ENCODE data around the gene UBE2L6. TPM values are rescaled to one million over a fixed set of nuclear protein-coding genes. Genes with fewer than 3 reads are reported as not detected.

UBE2L6 gene
- total RNA-seq, 4 donors from 2014 or later, result 28.3 to 87.9 (median 84.2) TPM

- intact Hi-C loops (cut with DNase I; ENCODE audit: low total_unique reads), result no loop called here
- TF ChIP-seq CTCF (IDR thresholded peaks at IDR 0.05) (no peak), POLR2A (IDR thresholded peaks at IDR 0.05) (no peak)
- no peak for DNase-seq
- H3K4me3 ChIP-seq, result no peak overlapping the region
- no peaks in the 10 kb centered on the region for H3K4me1 ChIP-seq
- H3K27me3 ChIP-seq, result no peaks in the 10 kb centered on the region
- H3K27ac ChIP-seq, result no peak overlapping the region
- H3K9me3 ChIP-seq, result no peaks in the 10 kb centered on the region
- no peaks in the 10 kb centered on the region for H3K36me3 ChIP-seq
These were observed 11.4 kb downstream of the UBE2L6 start for GRCh38 chr11:57556041-57556440.

GRCh38 chr11:57555393-57555792, 12.1 kb downstream of the UBE2L6 start:
- no peaks in the 10 kb centered on the region for H3K27me3 ChIP-seq
- H3K36me3 ChIP-seq, result no peaks in the 10 kb centered on the region
- H3K9me3 ChIP-seq, result no peaks in the 10 kb centered on the region
- no peak overlapping the region for H3K27ac ChIP-seq
- TF ChIP-seq CTCF (IDR thresholded peaks at IDR 0.05), result no peak
- TF ChIP-seq POLR2A (IDR thresholded peaks at IDR 0.05), result no peak
- DNase-seq, result no peak
- intact Hi-C loops (cut with DNase I; ENCODE audit: low total_unique reads), result no loop called here
- H3K4me3 ChIP-seq, result no peak overlapping the region
- H3K4me1 ChIP-seq, result no peaks in the 10 kb centered on the region

GRCh38 chr11:57552479-57552878, 15.0 kb downstream of the UBE2L6 start:
- DNase-seq, result no peak
- no peak overlapping the region for H3K4me3 ChIP-seq
- H3K4me1 ChIP-seq, result no peaks in the 10 kb centered on the region
- no peak overlapping the region for H3K27ac ChIP-seq
- H3K27me3 ChIP-seq, result no peaks in the 10 kb centered on the region
- intact Hi-C loops (cut with DNase I; ENCODE audit: low total_unique reads), result no loop called here
- TF ChIP-seq POLR2A (IDR thresholded peaks at IDR 0.05) (no peak), CTCF (IDR thresholded peaks at IDR 0.05) (no peak)
- H3K36me3 ChIP-seq, result no peaks in the 10 kb centered on the region
- H3K9me3 ChIP-seq, result no peaks in the 10 kb centered on the region

GRCh38 chr11:57551941-57552340, 15.5 kb downstream of the UBE2L6 start:
- no peak overlapping the region for H3K4me3 ChIP-seq
- H3K27ac ChIP-seq, result no peak overlapping the region
- no peak for DNase-seq
- intact Hi-C loops (cut with DNase I; ENCODE audit: low total_unique reads), result no loop called here
- no peaks in the 10 kb centered on the region for H3K4me1 ChIP-seq
- no peaks in the 10 kb centered on the region for H3K9me3 ChIP-seq
- no peaks in the 10 kb centered on the region for H3K27me3 ChIP-seq
- no peak for TF ChIP-seq POLR2A (IDR thresholded peaks at IDR 0.05)
- TF ChIP-seq CTCF (IDR thresholded peaks at IDR 0.05), result no peak
- no peaks in the 10 kb centered on the region for H3K36me3 ChIP-seq

- no peak overlapping the region for H3K4me3 ChIP-seq
- no peak for TF ChIP-seq POLR2A (IDR thresholded peaks at IDR 0.05)
- no peak for TF ChIP-seq CTCF (IDR thresholded peaks at IDR 0.05)
- no peak overlapping the region for H3K27ac ChIP-seq
- H3K9me3 ChIP-seq, result no peaks in the 10 kb centered on the region
- H3K27me3 ChIP-seq, result no peaks in the 10 kb centered on the region
- no peak for DNase-seq
- intact Hi-C loops (cut with DNase I; ENCODE audit: low total_unique reads), result no loop called here
- no peaks in the 10 kb centered on the region for H3K4me1 ChIP-seq
- no peaks in the 10 kb centered on the region for H3K36me3 ChIP-seq
These were observed 17.5 kb downstream of the UBE2L6 start for GRCh38 chr11:57549983-57550382.

All from uterus (tissue), 4 donors.